Right lobe of liver (tissue), 4 donors: ENCODE measurements around the gene ZMIZ2.

ENCODE experiments used
- CTCF ChIP-seq, 4 donors: fragments of 200-600 bp in 3 of 4; fragments of 450-650 bp in 1 of 4; IDR thresholded peaks; one replicate each; pipeline versions ENCODE4 v1.5.1 to v1.8.0; 2016 to 2022; ENCODE audit warnings: antibody characterized with exemption in 4 of 4, mild to moderate bottlenecking in 2 of 4
- POLR2A ChIP-seq: fragments of 450-650 bp; IDR thresholded peaks from one replicate; pipeline ENCODE4 v1.6.1; 2017; ENCODE audit warnings: antibody characterized with exemption, mild to moderate bottlenecking
- donor health status: DM: no; HTN: no; CAD: no.
- donor health status: DM: no; HTN: no; CAD: no.
- donor health status: DM: no; HTN: yes; CAD: no.

- TF ChIP-seq POLR2A (no peak), CTCF (IDR thresholded peaks at IDR 0.05) (no peak)
These were observed 41.7 kb upstream of the ZMIZ2 start for GRCh38 chr7:44706788-44707557.
